ENCODE data around the gene DNAI1. TPM values are rescaled to one million over a fixed set of nuclear protein-coding genes. Genes with fewer than 3 reads are reported as not detected.

DNAI1 gene
- total RNA-seq, 6 experiments from 2014 or later = not detected

DNA sequence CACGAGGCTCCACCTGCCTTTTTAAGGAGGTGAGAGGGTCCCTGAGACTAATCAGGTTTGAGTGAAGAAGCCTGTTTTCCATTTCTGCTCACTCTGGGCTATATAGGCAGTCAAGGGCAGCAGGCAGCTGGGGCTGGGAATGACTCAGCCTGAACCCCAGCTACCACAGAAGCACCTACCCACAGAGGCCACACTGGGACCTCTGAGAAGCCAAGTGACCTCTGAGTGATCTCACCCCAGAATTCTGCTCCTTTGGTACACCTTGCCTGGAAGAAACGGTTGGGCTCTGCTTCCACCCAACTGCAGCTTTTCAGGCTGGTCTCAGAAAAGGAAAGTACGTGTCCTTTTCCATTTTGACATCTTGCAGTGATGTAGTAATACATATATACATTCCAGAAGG, 7.1 kb upstream of the DNAI1 start:
- peak; percentile 19 for DNase-seq
- Mint-ChIP-seq H3K27me3 (ENCODE audit: insufficient read depth) (no peaks in the 10 kb centered on the region; the same call in none of the 2 replicates), H3K27ac (no peak overlapping the region), H3K9me3 (no peaks in the 10 kb centered on the region), H3K4me3 (no peak overlapping the region), H3K4me1 (ENCODE audit: low read depth) (peaks cover 54% of the 10 kb centered on the region), H3K36me3 (ENCODE audit: low read depth) (peaks cover 8% of the 10 kb centered on the region; the same call in 1 of the 2 replicates)
- TF ChIP-seq, protein P1, sequence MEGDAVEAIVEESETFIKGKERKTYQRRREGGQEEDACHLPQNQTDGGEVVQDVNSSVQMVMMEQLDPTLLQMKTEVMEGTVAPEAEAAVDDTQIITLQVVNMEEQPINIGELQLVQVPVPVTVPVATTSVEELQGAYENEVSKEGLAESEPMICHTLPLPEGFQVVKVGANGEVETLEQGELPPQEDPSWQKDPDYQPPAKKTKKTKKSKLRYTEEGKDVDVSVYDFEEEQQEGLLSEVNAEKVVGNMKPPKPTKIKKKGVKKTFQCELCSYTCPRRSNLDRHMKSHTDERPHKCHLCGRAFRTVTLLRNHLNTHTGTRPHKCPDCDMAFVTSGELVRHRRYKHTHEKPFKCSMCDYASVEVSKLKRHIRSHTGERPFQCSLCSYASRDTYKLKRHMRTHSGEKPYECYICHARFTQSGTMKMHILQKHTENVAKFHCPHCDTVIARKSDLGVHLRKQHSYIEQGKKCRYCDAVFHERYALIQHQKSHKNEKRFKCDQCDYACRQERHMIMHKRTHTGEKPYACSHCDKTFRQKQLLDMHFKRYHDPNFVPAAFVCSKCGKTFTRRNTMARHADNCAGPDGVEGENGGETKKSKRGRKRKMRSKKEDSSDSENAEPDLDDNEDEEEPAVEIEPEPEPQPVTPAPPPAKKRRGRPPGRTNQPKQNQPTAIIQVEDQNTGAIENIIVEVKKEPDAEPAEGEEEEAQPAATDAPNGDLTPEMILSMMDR (IDR thresholded peaks at IDR 0.05) = no peak

DNA sequence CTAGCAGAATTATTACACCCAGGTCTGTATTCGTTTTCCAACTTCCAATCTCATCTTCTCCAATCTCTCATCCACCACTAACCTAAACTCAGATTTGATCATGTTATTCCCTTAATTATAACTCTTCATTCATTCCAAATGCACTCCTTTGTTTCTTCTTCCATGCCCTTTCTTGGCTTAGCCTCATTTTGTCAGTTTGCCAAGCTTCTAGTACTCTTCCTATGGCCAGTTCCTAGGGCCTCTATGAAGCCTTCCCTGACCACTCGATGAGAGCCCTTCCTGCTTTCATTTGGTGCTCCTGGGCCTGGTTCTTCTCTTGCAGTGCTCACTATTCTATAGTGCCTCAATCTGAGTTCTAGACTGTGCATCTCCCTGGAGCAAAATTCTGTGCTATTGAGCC, 6.0 kb upstream of the DNAI1 start:
- H3K9me3 Mint-ChIP-seq = no peaks in the 10 kb centered on the region
- H3K4me1 Mint-ChIP-seq (ENCODE audit: low read depth) = peaks cover 57% of the 10 kb centered on the region
- TF ChIP-seq, protein P1 (IDR thresholded peaks at IDR 0.05) = no peak
- H3K36me3 Mint-ChIP-seq (ENCODE audit: low read depth) = peaks cover 8% of the 10 kb centered on the region; the same call in 1 of the 2 replicates
- no peak overlapping the region for H3K27ac Mint-ChIP-seq
- H3K27me3 Mint-ChIP-seq (ENCODE audit: insufficient read depth) = no peaks in the 10 kb centered on the region; the same call in none of the 2 replicates
- H3K4me3 Mint-ChIP-seq = no peak overlapping the region
- no peak for DNase-seq

DNA sequence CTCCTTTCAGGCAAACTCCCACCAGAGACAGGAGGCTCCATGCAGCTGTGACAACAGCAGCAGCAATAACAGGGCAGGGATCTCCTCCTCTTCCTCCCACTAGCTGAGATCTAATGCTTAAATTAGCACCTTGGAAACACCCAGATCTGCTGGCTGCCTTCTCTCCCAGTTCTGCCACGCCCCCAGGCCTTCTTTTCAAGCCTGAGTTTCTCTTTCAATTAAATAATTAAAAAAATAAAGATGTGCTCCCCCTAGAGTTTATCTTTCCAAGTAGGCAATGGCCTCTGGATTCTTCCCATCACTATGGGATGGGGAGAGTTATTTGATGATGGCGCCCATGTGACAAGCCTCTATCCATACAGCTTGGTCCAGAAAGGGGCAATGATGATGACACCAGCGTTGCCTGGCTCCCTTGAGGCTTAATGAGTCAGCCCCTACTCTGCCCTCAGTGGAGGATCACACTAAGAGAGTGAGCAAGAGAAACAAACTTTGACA, 4.0 kb upstream of the DNAI1 start:
- peak overlapping the region; percentile 68 for H3K27ac Mint-ChIP-seq
- H3K27me3 Mint-ChIP-seq (ENCODE audit: insufficient read depth) = no peaks in the 10 kb centered on the region; the same call in none of the 2 replicates
- TF ChIP-seq, protein P1 (IDR thresholded peaks at IDR 0.05) = peak; percentile 67
- no peaks in the 10 kb centered on the region for H3K9me3 Mint-ChIP-seq
- peak; percentile 80 for DNase-seq
- peaks cover 68% of the 10 kb centered on the region for H3K4me1 Mint-ChIP-seq (ENCODE audit: low read depth)
- no peak overlapping the region for H3K4me3 Mint-ChIP-seq
- peaks cover 8% of the 10 kb centered on the region; the same call in 1 of the 2 replicates for H3K36me3 Mint-ChIP-seq (ENCODE audit: low read depth)

DNA sequence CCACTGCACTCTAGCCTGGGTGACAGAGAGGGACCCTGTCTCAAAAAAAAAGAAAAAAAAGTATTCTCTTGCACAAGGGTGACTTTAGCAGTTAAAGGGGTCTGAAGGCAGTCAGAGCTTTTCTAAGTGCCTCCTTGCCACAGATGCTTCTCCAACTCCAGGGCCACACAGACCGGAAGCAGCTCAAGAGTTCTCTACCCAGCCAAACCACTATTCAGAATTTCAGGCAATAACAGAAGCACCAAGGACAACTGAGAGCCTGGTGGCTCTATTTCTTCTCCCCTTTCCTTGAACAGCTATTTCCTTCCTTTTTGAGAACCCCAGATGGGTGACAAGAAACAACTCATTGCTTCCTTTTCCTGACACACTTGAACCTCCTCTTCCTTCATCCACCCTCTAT, 2.5 kb upstream of the DNAI1 start:
- Mint-ChIP-seq H3K27ac (peak overlapping the region; percentile 95; the same call in 1 of the 2 replicates), H3K4me1 (ENCODE audit: low read depth) (peaks cover 71% of the 10 kb centered on the region), H3K9me3 (no peaks in the 10 kb centered on the region), H3K4me3 (peak overlapping the region; percentile 25; the same call in 1 of the 2 replicates), H3K27me3 (ENCODE audit: insufficient read depth) (peaks cover under 1% of the 10 kb centered on the region), H3K36me3 (ENCODE audit: low read depth) (peaks cover 8% of the 10 kb centered on the region; the same call in 1 of the 2 replicates)
- no peak for DNase-seq
- TF ChIP-seq, protein P1 (IDR thresholded peaks at IDR 0.05) = no peak

DNA sequence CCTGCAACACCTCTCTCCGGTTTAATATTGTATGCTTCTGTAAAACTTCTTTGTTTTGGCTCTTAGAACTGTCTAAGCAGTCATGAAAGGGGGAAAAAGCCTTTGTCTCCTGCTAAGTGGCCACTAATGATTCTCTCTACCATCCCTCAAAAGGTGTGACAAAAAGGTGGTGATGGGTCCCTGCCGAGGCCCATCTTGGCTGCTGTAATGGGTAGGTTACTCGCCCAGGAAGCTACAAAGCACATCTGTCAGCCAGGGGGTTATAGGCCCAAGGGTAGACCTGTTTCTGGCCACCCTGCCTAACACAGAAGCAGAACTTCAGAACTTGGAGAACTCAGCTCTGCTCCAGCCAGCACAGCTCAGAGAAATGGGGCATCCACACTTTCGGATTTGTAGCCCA, 1.9 kb upstream of the DNAI1 start:
- TF ChIP-seq, protein P1 (IDR thresholded peaks at IDR 0.05) = no peak
- H3K36me3 Mint-ChIP-seq (ENCODE audit: low read depth) = peaks cover 8% of the 10 kb centered on the region; the same call in 1 of the 2 replicates
- DNase-seq = no peak
- H3K27me3 Mint-ChIP-seq (ENCODE audit: insufficient read depth) = peaks cover 6% of the 10 kb centered on the region
- no peaks in the 10 kb centered on the region for H3K9me3 Mint-ChIP-seq
- peaks cover 65% of the 10 kb centered on the region for H3K4me1 Mint-ChIP-seq (ENCODE audit: low read depth)
- H3K27ac Mint-ChIP-seq = peak overlapping the region; percentile 95
- peak overlapping the region; percentile 100 for H3K4me3 Mint-ChIP-seq

Data from HFFc6 (cell line).